BJ (cell line): Measurements from ENCODE around the gene TTI1. TPM values are rescaled to one million over a fixed set of nuclear protein-coding genes. Genes with fewer than 3 reads are reported as not detected.

Source experiments
- CTCF ChIA-PET: fragments of 350-600 bp; formaldehyde crosslinking; extraction: SDS; loops from one replicate; lab custom pipeline; 2021; ENCODE audit warnings: antibody characterized with exemption, inconsistent platforms; lab: Yijun Ruan, JAX
- POLR2A ChIA-PET: fragments of 300-600 bp; sonication (Branson Sonifier 250); formaldehyde crosslinking; extraction: SDS; loops from one replicate; lab custom pipeline; 2021; ENCODE audit warnings: antibody characterized with exemption; lab: Charles Lee
- DNase-seq: peaks from one replicate; pipeline ENCODE4 v3.0.0-alpha.2; 2011; ENCODE audit warnings: low read depth
- H3K27me3 ChIP-seq: 2 replicates; pipeline ENCODE4 v1.6.0; 2011; ENCODE audit warnings: low read length; ENCODE audit not compliant: control insufficient read depth, insufficient read depth
- H3K36me3 ChIP-seq: 2 replicates; pipeline ENCODE4 v1.5.1; 2011; ENCODE audit warnings: low read length; ENCODE audit not compliant: control insufficient read depth, insufficient read depth
- H3K4me3 ChIP-seq: 2 replicates; pipeline ENCODE4 v1.5.1; 2011; ENCODE audit warnings: low read depth, mild to moderate bottlenecking, control low read depth, low read length
- polyA plus RNA-seq: library from polyadenylated mRNA; depleted of rRNA; stranded (reverse); fragments of >200 nt; gene quantifications from 2 replicates; pipeline ENCODE4 v1.2.3, GENCODE V29; 2011
- TF ChIP-seq, protein P1 (sequence below): IDR thresholded peaks from 2 replicates; pipeline ENCODE4 v1.5.1; 2011; ENCODE audit warnings: low read depth, mild to moderate bottlenecking, control low read depth, inconsistent platforms, low read length, moderate library complexity; ENCODE audit not compliant: insufficient read depth

Gene TTI1
- polyA plus RNA-seq, 1 experiment, result 12.7 TPM

DNA sequence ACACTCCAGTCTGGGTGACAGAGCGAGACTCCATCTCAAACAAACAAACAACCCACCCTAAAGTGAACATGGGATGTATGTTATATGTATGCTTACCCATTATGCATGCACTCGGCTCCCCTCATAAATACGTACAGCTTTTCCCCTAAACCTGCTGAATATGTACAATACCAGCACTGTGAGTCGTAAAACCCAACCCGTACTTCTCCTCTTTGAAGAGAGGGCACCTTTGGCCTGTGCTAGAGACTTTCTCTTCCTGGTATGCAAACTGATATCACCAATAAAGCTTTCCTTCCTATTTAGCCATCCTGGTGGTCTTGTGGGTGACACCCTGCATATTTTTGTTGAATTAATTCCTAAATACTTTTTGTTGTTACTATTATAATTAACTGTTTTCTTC is 79.1 kb downstream of the TTI1 start:
- Histone ChIP-seq H3K27me3 (peaks cover 11% of the 10 kb centered on the region), H3K36me3 (no peaks in the 10 kb centered on the region), H3K4me3 (no peak overlapping the region)
- DNase-seq, result no peak
- CTCF ChIA-PET, result no interaction called here
- POLR2A ChIA-PET, result no interaction called here
- TF ChIP-seq, protein P1, sequence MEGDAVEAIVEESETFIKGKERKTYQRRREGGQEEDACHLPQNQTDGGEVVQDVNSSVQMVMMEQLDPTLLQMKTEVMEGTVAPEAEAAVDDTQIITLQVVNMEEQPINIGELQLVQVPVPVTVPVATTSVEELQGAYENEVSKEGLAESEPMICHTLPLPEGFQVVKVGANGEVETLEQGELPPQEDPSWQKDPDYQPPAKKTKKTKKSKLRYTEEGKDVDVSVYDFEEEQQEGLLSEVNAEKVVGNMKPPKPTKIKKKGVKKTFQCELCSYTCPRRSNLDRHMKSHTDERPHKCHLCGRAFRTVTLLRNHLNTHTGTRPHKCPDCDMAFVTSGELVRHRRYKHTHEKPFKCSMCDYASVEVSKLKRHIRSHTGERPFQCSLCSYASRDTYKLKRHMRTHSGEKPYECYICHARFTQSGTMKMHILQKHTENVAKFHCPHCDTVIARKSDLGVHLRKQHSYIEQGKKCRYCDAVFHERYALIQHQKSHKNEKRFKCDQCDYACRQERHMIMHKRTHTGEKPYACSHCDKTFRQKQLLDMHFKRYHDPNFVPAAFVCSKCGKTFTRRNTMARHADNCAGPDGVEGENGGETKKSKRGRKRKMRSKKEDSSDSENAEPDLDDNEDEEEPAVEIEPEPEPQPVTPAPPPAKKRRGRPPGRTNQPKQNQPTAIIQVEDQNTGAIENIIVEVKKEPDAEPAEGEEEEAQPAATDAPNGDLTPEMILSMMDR, result no peak

DNA sequence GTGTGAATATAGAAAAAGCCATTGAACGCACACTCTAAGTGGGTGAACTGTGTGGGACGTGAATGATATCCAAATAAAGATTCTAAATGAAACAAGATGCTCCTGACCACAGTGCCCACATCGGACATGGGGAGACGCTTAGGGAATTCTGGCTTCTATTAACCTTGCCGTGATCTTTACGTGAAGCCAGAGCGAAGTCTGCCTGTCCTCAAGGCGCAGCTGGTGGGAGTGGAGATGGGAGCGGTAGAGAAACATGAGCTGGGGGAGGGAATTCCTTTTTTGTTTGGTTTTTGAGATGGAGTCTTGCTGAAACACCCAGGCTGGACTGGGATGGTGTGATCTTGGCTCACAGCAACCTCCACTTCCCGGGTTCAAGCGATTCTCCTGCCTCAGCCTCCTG is 84.3 kb downstream of the TTI1 start:
- no peak overlapping the region for H3K4me3 ChIP-seq
- peaks cover 10% of the 10 kb centered on the region for H3K27me3 ChIP-seq
- no peaks in the 10 kb centered on the region for H3K36me3 ChIP-seq
- TF ChIP-seq, protein P1, result no peak
- DNase-seq, result no peak
- CTCF ChIA-PET, result no interaction called here
- POLR2A ChIA-PET, result no interaction called here

DNA sequence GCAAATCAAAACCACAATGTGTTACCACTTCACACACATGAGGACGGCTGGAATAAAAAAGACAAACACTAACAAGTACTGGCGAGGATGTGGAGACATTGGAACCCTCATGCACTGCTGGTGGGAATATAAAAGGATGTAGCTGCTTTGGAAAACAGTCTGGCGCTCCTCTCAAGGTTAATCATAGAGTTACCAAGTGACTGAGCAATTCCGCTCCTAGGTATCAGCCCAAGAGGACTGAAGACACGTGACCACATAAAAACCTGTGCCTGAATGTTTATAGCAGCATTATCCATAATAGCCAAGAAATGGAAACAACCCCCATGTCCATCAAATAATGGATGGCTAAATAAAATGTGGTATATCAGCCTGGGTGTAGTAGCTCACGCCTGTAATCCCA is 85.3 kb downstream of the TTI1 start:
- H3K4me3 ChIP-seq, result no peak overlapping the region
- POLR2A ChIA-PET, result no interaction called here
- CTCF ChIA-PET, result no interaction called here
- no peaks in the 10 kb centered on the region for H3K36me3 ChIP-seq
- TF ChIP-seq, protein P1, result no peak
- peaks cover 10% of the 10 kb centered on the region for H3K27me3 ChIP-seq
- DNase-seq, result no peak

DNA sequence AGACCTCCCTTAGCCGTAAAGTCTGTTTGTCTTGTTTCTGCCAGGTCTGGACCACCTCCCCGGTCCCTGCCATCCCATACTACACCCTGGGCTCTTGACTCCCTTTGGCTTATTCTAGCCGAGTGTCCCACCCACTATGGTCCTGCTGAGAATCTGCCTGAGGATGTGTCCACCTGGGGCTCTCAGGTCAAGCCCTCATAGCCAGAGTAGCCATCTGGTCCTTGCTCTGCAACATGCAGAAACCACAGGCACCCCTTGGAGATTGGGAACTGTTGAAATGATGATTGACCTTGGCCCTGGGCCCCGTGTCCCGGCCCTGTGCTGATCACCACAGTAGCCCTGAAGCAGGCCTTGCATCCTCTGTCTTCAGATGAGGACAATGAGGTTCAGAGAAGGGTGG is 86.3 kb downstream of the TTI1 start:
- ChIA-PET POLR2A (no interaction called here), CTCF (interaction anchor here (0.6 kb wide), 1 partner anchor 48 kb away, joined by 3 read pairs; no protein-coding TSS in a partner anchor)
- TF ChIP-seq, protein P1, result no peak
- H3K27me3 ChIP-seq, result peaks cover 10% of the 10 kb centered on the region
- DNase-seq, result no peak
- H3K36me3 ChIP-seq, result no peaks in the 10 kb centered on the region
- no peak overlapping the region for H3K4me3 ChIP-seq

DNA sequence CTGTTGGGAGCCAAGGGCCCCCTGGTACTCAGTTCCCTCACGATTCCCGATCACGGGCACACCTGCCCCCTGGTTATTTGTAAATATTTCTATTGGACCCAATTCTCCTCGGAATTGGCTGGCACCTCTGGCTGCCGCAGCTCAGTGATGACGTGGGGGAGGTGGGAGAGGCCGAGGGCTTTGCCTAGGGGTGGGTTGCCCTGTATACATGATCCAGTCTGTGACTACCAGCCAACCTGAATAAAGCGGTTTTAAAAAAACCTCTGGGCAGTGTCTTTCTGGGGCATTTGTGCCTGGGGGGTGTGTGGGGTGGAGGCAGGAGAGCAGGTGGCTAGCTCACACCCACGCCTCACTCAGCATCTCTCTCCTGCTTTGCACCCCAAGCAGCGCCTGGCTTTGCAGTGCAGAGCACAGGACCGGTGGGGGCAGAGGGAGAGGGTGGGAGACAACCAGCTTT is 88.1 kb downstream of the TTI1 start:
- Histone ChIP-seq H3K27me3 (peaks cover 10% of the 10 kb centered on the region), H3K36me3 (no peaks in the 10 kb centered on the region), H3K4me3 (no peak overlapping the region)
- POLR2A ChIA-PET, result no interaction called here
- TF ChIP-seq, protein P1, result no peak
- DNase-seq, result no peak
- CTCF ChIA-PET, result interaction anchor here (0.9 kb wide), 1 partner anchor 276 kb away, joined by 3 read pairs; no protein-coding TSS in a partner anchor
